Measurements from ENCODE around the gene FNDC1.

DNA sequence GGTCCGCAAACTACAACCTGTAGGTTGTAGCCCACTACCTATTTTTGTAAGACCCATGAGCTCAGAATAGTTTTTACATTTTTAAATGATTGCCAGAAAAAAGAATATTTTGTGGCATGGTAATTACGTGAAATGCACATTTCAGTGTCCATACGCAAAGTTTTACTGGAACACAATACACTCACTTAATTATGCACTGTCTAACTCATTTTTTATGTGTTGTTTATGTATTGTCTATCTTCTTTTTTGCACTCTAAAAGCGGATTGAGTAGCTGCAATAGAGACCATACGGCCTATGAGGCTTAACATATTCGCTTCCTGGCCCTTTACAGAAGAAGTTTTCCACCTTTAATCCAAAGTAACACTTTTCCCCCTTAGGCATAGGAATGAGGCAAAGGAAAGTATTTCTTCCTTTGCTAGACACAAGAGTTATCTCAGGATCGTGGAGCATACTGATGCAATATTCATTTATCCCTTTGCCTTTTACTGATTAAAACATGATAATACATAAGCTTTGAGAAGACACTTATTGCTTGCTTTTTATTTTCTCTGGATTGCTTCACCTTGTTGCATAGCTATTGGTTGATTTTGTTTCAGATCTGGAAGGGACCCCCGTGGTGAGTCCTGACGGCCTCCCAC is 69.8 kb downstream of the FNDC1 start:
- TF ChIP-seq, protein P1, sequence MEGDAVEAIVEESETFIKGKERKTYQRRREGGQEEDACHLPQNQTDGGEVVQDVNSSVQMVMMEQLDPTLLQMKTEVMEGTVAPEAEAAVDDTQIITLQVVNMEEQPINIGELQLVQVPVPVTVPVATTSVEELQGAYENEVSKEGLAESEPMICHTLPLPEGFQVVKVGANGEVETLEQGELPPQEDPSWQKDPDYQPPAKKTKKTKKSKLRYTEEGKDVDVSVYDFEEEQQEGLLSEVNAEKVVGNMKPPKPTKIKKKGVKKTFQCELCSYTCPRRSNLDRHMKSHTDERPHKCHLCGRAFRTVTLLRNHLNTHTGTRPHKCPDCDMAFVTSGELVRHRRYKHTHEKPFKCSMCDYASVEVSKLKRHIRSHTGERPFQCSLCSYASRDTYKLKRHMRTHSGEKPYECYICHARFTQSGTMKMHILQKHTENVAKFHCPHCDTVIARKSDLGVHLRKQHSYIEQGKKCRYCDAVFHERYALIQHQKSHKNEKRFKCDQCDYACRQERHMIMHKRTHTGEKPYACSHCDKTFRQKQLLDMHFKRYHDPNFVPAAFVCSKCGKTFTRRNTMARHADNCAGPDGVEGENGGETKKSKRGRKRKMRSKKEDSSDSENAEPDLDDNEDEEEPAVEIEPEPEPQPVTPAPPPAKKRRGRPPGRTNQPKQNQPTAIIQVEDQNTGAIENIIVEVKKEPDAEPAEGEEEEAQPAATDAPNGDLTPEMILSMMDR (IDR thresholded peaks at IDR 0.05), result no peak
- TF ChIP-seq POLR2A (IDR thresholded peaks at IDR 0.05), result no peak
